BLaER1 (cell line): ENCODE measurements around the gene PUS3.
A peak's percentile ranks its signal among the peaks of the same experiment; 100 is the strongest.

Source experiments
- H3K27ac ChIP-seq: shearing (Covaris generic); formaldehyde crosslinking; 2 replicates; pipeline ENCODE4 v1.8.1; 2022
- H3K27me3 ChIP-seq: shearing (Covaris generic); formaldehyde crosslinking; 2 replicates; pipeline ENCODE4 v1.8.1; 2022
- H3K36me3 ChIP-seq: shearing (Covaris generic); formaldehyde crosslinking; 2 replicates; pipeline ENCODE4 v1.8.1; 2022
- H3K4me1 ChIP-seq: shearing (Covaris generic); formaldehyde crosslinking; 2 replicates; pipeline ENCODE4 v1.8.1; 2022
- H3K4me2 ChIP-seq: shearing (Covaris generic); formaldehyde crosslinking; 2 replicates; pipeline ENCODE4 v1.8.1; 2022
- H3K4me3 ChIP-seq: shearing (Covaris generic); formaldehyde crosslinking; 2 replicates; pipeline ENCODE4 v1.8.1; 2022
- H3K9ac ChIP-seq: shearing (Covaris generic); formaldehyde crosslinking; 2 replicates; pipeline ENCODE4 v1.8.1; 2022
- H3K9me3 ChIP-seq: shearing (Covaris generic); formaldehyde crosslinking; 2 replicates; pipeline ENCODE4 v1.8.1; 2022
- H4K20me1 ChIP-seq: shearing (Covaris generic); formaldehyde crosslinking; 2 replicates; pipeline ENCODE4 v1.8.1; 2022
- Cebpa-rat ChIP-seq: shearing (Covaris generic); IDR thresholded peaks from 2 replicates; pipeline ENCODE4 v1.8.1; 2022

The PUS3 gene, protein sequence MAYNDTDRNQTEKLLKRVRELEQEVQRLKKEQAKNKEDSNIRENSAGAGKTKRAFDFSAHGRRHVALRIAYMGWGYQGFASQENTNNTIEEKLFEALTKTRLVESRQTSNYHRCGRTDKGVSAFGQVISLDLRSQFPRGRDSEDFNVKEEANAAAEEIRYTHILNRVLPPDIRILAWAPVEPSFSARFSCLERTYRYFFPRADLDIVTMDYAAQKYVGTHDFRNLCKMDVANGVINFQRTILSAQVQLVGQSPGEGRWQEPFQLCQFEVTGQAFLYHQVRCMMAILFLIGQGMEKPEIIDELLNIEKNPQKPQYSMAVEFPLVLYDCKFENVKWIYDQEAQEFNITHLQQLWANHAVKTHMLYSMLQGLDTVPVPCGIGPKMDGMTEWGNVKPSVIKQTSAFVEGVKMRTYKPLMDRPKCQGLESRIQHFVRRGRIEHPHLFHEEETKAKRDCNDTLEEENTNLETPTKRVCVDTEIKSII

DNA sequence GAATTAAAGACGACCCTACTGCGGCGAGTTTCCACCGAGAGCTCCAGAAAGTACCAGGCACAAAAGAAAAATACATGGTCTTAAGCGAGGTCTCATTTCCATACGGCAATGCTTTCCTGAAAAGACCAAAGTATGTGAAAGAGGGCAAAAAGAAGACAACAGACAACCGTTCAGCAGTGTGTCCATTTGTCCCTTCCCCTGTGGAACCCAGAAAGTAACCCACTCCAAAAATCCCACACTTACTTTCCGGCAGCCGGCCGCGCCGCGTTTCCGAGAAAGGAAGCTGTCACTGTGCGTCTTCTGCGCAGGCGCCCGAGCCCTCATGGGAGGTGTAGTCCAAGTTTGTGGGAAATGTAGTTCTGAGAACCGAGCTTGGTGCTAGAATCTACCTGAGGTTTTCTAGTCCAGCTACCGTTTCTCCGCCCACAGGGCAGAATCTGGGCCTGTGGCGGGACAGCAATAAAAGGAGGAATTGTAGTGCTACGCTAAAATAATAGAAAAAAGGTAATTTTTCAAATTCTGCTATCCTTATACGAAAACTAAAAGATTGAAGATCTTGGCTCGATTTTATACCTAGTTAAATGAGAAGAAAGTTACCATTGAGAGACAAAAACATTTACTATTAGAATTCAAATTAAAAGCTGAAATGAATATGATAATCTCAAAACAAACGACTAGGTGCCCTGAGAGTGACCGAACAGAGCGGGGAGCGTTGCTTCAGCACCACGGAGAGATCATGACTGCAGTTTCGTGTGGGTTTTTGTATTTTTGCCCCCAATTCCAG lies at the start of gene PUS3:
Gene PUS3 (minus strand): TSS at position 280 of the 784 bp plus-strand sequence. CDS start 6,922 bp downstream, outside the sequence.
- Histone ChIP-seq H4K20me1 (peaks cover 30% of the 10 kb centered on the region), H3K27ac (peak within 1 kb of the TSS; percentile 31; the same call in 1 of the 2 replicates), H3K4me2 (peak within 1 kb of the TSS; percentile 75), H3K9ac (peak within 1 kb of the TSS; percentile 79), H3K36me3 (peaks cover 38% of the 10 kb centered on the region), H3K4me1 (peaks cover 3% of the 10 kb centered on the region; the same call in 1 of the 2 replicates), H3K9me3 (no peaks in the 10 kb centered on the region; the same call in 1 of the 2 replicates), H3K27me3 (no peaks in the 10 kb centered on the region), H3K4me3 (peak within 1 kb of the TSS; percentile 68)
- TF ChIP-seq Cebpa-rat = no peak

DNA sequence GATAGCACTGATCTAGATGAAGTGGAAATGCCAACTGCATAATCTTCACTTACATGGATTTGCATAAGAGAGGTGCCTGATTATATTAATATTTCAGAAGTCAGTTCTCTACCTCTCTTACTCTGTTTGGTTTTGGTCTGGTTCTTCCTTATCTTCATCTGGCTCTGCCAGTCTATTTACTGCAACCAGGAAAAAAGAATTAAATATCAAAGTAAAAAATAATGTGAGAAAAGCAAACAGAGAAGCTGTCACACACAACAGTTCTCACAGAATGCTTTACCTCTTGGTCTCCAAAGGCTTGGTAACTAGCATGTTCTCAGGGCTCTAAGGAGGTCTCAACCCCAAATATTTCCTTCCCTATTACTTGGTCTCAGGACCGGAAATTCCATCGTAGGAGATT lies 49.6 kb upstream of the PUS3 start:
- no peak for TF ChIP-seq Cebpa-rat
- no peaks in the 10 kb centered on the region for H3K27me3 ChIP-seq
- H3K36me3 ChIP-seq = no peaks in the 10 kb centered on the region
- no peaks in the 10 kb centered on the region for H4K20me1 ChIP-seq
- no peaks in the 10 kb centered on the region for H3K9me3 ChIP-seq
- peaks cover 23% of the 10 kb centered on the region for H3K4me1 ChIP-seq
- H3K4me2 ChIP-seq = no peak overlapping the region
- H3K4me3 ChIP-seq = no peak overlapping the region
- H3K27ac ChIP-seq = no peak overlapping the region
- no peak overlapping the region for H3K9ac ChIP-seq

DNA sequence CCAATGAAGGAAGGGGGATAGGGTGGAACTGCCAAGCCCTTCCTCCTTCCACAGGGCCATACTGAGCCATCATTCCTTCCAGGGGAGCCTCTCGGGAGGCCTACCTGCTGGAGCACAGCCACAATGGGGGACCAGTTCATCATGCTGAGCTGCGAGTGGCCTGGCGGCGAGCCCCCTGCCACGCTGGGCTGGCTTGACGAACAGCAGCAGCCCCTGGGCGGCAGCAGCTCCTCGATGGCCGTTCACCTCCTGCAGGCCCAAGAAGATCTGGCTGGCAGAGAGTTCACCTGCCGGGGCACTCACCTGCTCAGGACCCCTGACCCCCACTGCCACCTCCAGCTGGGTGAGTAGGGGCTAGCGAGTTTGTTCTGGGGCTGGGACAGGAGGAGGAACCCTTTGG lies 48.7 kb upstream of the PUS3 start:
- Histone ChIP-seq H3K27me3 (no peaks in the 10 kb centered on the region), H3K4me3 (no peak overlapping the region), H3K9me3 (no peaks in the 10 kb centered on the region), H3K4me1 (peaks cover 31% of the 10 kb centered on the region), H3K4me2 (no peak overlapping the region), H3K36me3 (no peaks in the 10 kb centered on the region), H3K9ac (no peak overlapping the region), H4K20me1 (no peaks in the 10 kb centered on the region), H3K27ac (no peak overlapping the region)
- TF ChIP-seq Cebpa-rat = no peak

DNA sequence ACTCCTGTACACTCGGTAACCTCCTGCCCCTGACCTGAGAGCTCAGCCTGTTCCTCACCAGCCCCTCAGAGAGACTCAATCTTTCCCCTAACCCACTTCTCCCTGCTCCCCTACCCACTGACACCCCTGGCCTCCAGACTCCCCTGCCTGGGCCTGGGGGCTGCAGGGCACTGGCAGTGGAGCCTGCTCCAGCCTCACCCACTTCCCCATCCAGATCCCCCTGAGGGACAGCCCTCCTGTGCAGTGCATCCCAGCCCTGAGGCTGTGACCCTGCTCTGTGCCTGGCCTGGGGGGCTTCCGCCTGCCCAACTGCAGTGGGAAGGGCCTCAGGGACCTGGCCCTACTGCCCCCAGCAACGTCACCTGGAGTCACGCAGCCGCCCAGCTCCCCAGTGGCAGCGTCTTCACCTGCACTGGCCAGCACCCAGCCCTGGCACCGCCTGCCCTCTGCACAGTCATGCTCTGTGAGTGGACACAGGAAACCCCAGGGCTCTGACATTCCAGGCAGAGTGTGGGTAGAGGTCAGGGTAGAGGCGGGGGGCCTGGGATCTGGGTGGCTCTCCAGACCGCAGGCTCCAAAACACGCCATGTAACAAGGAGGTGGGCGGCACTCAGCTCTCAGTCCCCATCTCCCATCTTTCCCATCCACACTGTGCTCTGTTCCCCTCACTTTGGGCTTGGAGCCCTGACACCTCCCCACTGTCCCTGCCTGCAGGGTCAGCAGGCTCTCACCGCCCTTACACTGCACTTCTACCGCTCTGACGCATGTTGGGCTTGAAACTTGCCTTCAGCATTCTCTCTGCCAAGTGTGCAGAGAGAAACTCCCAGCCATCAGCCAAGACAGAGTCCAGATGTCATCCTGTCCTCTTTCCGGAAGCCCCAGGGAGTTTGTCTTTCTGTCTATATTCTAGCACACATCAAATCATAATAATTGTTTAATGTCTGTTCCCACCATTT lies 48.0 kb upstream of the PUS3 start:
- Histone ChIP-seq H3K9me3 (no peaks in the 10 kb centered on the region), H3K9ac (no peak overlapping the region), H3K27ac (peak overlapping the region; percentile 22; the same call in 1 of the 2 replicates), H3K4me3 (no peak overlapping the region), H3K27me3 (no peaks in the 10 kb centered on the region), H3K4me1 (peaks cover 39% of the 10 kb centered on the region), H3K4me2 (no peak overlapping the region), H3K36me3 (no peaks in the 10 kb centered on the region), H4K20me1 (no peaks in the 10 kb centered on the region)
- TF ChIP-seq Cebpa-rat = no peak

DNA sequence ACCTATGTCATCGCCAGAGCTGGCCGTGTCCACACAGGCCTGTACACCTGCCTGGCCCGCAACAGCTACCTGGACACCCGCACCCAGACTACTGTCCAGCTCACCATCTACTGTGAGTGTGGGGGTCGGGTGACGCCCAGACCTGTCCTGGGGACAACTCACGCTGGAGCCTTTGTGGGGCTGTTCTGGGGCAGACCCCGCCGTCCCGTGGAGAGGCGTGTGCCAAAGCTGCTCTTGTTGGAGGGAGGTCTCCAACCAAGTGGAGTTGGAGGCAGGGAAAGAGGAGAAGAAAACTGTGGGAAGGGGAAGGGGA lies 47.1 kb upstream of the PUS3 start:
- Histone ChIP-seq H3K4me2 (no peak overlapping the region), H3K36me3 (no peaks in the 10 kb centered on the region), H3K4me1 (peaks cover 44% of the 10 kb centered on the region), H3K27ac (0 out of 2 replicates have a peak overlapping the region, but pooled peaks have one; percentile 22), H4K20me1 (no peaks in the 10 kb centered on the region), H3K4me3 (no peak overlapping the region), H3K9me3 (no peaks in the 10 kb centered on the region), H3K9ac (no peak overlapping the region), H3K27me3 (no peaks in the 10 kb centered on the region)
- TF ChIP-seq Cebpa-rat = no peak

DNA sequence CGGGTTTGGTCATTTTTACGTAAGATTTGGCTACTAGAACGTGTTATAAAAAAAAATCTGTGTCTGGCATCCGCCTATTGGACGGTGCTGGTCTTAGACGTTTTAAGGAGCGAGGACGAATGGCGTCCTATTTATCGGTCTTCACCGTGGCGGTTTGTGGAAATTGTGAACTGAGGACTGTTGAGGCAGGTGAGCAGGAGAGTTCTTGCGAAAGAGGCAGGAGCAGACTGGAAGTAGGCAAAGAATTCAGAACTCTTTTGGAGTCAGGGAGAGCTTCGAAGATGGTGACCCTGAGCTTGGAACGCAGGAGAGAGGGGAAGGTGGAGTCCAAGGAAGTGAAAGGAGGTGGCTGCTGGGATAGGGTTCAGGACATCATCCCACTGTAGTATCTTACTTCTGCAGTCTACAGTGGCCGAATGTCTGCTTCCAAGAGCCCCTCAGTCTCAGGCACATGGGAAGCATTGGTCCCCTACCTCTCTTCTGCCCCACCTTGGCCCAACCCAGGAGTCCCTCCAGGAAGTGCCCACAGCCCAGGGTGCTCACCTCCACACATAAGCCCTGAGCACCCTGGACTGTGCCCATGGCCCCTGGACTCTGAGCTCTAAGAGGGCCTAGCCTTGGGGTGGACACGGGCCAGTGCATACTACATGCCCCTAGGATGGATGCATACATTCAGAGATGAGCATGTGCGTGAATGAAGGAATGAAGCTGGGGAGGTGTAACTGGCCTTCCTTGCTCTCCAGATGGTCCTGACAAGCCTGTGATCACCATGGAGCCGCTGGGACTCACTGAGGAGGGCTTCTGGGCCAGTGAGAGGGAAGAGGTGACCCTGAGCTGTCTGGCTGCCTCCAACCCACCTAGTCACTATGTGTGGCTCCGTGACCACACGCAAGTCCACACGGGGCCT lies 46.5 kb upstream of the PUS3 start:
- Histone ChIP-seq H3K9me3 (no peaks in the 10 kb centered on the region), H3K27me3 (no peaks in the 10 kb centered on the region), H3K4me3 (no peak overlapping the region), H3K4me2 (no peak overlapping the region), H3K4me1 (peaks cover 44% of the 10 kb centered on the region), H3K36me3 (no peaks in the 10 kb centered on the region), H3K9ac (no peak overlapping the region), H3K27ac (no peak overlapping the region), H4K20me1 (no peaks in the 10 kb centered on the region)
- no peak for TF ChIP-seq Cebpa-rat

DNA sequence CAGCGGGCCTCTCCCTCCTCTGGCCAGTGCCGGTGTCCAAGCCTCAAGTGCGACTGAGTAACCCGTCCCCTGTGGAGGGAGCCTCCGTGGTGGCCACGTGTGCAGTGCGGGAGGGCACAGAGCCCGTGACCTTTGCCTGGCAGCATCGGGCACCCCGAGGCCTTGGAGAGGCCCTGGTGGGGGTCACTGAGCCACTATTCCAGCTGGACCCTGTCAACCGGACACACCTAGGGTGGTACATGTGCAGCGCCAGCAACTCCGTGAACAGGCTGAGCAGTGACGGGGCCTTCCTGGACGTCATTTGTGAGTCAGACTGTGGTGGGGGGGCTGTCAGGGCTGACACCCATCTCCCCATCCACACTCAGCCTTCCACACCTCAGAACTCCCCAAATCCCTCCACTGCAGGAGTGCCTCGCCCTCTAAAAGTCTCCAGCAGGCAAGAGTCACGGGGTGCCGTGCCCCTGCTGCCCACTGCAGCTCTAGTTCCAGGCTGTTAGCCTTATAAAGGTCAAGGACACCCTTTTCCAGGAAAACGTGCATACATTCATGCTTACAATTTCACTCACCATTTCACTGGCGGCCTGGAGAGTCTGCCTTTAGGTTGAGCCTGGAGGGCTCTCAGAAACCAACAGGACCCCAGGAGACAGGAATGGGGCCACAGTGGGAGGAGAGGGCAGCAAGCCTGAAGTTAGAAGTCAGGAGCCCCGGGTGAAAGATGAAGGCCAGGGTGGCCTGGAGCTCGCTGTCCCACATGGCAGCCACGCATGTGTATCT lies 45.5 kb upstream of the PUS3 start:
- Histone ChIP-seq H3K9me3 (no peaks in the 10 kb centered on the region), H3K9ac (peak overlapping the region; percentile 36; the same call in 1 of the 2 replicates), H3K27me3 (no peaks in the 10 kb centered on the region), H3K4me2 (peak overlapping the region; percentile 89), H3K36me3 (no peaks in the 10 kb centered on the region), H3K27ac (peak overlapping the region; percentile 78), H3K4me1 (peaks cover 44% of the 10 kb centered on the region), H3K4me3 (no peak overlapping the region), H4K20me1 (no peaks in the 10 kb centered on the region)
- TF ChIP-seq Cebpa-rat = no peak
